Esophagus muscularis mucosa (tissue), 3 donors: ENCODE data around the gene PRKCB.

ENCODE experiments used
- CTCF ChIP-seq, 3 experiments: fragments of 200-600 bp in 2 of 3; fragments of 450-650 bp in 1 of 3; sonication (generic) in 2 of 3; IDR thresholded peaks; one replicate each; pipeline ENCODE4 v1.5.1; 2017 to 2019; ENCODE audit warnings: antibody characterized with exemption in 3 of 3, mild to moderate bottlenecking in 2 of 3, moderate library complexity in 1 of 3
- POLR2AphosphoS5 ChIP-seq, 2 donors: sonication (generic); formaldehyde crosslinking; IDR thresholded peaks; one replicate each; pipeline ENCODE4 v1.6.1; 2017; ENCODE audit warnings: antibody characterized with exemption in 2 of 2

- no peak for TF ChIP-seq CTCF (IDR thresholded peaks at IDR 0.05)
- TF ChIP-seq POLR2AphosphoS5 (IDR thresholded peaks at IDR 0.05) = no peak
Measured at GRCh38 chr16:24113115-24113745, 277.4 kb downstream of the PRKCB start.
